HG03103 (cell line): ENCODE data around the gene EHF.

Experiments
- ATAC-seq: cut with Tn5 transposase; IDR thresholded peaks from one replicate; pipeline ENCODE4 v1.9.1; 2021; ENCODE audit warnings: low read depth; ENCODE audit not compliant: unreplicated experiment

EHF gene

DNA sequence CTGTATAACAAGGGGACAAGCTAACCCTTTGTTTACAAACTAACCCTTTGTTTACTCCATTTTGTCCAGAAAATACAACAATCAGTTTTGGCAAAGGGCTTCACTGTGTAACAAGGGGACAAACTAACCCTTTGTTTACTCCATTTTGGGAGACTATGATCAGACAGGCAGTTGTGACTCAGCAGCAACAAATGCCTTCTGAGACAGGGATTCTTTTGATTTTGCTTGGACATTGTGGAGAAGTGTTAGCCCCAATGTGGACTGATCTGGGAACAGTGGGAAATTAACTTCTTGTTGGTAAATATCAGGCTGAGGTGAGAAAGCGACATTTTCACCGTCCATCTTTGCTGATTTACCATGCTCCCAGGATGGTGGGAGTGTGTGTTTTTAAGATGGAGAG is 983 bp downstream of the EHF start:
- no peak for ATAC-seq

DNA sequence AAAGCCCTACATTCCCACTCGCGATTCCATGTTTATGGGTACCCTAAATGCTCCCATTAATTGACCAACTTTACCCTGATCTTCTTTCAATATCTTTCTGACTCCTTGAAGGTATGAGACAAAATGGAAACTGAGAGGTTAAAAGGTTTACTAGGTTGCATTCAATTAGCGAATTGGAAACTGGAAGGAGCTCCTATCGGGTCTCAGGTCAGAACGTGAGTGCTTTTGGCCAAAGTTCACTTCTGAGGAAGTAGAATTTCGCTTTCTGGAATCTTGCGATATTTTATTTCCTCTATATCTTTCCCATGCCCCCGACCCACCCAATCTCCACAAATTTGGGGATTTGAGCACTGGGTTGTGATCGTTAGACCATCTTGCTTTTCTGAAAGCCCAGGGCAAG is 2.6 kb downstream of the EHF start:
- ATAC-seq, result no peak

DNA sequence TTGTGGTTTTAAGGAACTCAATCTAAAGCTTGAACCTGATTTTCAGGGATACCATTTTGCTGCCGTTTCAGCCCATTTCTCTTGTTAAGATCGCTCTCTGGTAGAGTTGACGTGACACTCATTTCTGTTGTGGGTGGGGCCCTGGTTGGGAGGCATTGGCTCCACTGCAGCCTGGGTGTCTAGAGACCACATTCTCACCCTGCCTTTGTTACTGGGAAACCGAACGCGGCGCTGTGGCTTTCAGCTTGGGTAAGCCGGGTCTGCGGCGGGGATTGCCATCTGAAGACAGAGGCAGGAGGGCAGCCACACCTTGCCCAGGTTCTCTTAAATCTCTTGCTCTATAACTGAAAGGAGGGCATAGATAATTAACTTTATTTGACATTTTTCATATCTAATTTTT is 3.2 kb downstream of the EHF start:
- peak; percentile 68 for ATAC-seq

DNA sequence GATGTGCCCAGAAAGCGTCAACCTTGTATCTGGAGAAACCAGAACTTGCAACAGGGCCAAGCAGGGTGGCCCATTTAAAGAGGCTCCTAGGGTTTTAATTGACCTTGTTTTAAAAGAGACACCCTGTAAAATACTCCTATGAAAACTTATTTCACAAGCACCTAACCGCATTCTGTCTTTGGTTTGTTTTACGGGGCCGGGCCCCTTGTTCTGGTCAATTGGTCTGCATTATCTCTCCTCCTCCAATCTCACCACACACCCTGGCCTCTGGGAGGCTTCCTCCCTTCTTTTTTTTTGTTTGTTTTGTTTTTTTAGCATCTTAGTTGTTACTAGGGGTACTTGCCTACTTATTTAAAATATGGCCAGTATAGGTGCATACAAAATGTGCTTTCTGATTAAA is 4.7 kb downstream of the EHF start:
- no peak for ATAC-seq

DNA sequence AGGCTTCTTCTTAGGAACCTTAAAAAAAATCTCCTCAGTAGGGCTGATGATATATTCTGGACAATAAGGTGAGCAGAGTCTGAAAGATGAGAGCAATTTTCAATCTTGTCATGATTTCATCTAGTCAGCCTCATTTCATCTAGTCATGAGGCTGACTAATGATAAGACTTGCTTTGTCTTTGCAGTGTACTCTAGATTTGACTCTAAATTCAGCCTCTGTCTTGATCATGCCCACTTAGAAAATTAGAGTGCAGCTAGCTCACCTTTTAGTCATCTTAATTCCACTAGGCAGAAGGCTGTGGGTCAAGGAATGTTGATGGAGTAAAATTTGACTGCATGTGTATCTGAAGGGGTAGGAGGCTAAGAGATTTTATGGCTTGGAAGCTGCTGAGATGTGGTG is 5.5 kb downstream of the EHF start:
- ATAC-seq, result no peak

DNA sequence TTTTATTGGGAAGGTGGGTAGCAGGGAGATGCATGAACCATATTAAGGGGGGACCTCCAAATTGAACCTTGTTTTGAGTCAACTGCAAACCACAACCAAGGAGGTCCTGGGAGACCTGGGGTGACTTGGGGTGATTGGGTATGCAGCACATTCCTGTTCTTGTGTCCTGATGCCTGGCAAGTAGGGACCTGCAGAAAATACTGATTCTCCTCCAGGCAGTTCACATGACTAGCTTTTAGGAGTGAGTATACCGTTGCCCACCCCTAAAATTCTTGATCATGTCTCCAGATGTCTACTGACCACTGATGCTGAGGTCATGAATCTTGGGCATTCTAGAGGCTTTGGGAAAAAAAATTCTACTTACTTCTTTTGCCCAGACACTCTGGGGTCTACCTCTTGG is 6.3 kb downstream of the EHF start:
- ATAC-seq, result no peak

DNA sequence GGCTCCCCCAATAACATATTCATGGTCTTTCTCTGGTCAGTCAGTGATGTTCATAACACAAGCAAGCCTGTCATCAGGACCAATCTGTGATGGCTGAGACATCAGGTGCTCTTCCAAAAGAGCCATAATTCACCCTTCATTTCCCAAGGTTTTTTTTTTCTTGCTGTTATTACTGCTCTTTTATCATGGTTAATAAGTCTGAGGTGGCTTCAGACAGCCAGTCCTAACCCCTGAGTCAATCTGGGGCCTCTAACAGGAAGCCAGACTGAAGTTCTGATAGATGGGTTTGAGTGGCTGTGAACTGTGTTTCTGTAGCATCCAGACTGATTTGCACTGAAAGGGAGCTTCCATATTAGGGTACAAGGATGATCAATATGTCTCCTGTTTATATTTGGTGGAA is 8.8 kb downstream of the EHF start:
- no peak for ATAC-seq

DNA sequence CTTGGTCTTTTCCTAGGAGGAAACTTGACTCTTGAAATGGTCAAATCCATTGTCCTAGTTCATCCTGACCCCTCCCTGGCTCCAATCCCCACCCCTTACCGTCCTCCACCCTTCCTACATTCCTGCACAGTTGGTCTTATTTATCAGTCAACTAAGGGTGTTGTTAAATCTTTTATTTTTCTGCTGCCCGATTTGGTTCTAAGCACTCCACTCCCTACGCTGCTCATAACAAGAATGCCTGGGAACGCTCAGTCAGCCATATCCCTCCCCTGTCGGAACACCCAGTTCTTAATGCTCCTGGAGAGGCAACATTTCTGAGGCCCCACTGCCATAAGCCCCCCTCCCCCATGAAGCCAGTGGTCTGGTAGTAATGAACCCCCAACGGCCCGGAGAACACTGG is 9.7 kb downstream of the EHF start:
- ATAC-seq, result no peak

DNA sequence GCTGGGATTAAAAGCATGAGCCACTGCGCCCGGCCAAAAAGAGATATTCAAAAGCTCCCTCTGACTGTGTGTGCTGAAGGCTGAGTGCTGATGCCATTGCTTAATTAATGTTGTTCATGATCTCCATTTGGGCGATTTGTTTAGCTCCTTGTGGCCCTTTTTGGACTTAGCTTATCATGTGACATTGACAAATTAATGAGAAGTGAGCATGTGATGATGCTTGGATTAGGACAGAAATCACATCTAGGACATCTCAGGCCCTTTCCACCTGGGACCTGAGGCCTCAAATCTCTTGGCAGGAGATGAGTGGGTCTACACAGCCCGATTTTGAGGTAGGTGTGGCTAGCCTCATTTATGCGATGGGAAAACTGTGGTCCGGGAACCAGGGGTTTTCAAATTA is 10.4 kb downstream of the EHF start:
- no peak for ATAC-seq

DNA sequence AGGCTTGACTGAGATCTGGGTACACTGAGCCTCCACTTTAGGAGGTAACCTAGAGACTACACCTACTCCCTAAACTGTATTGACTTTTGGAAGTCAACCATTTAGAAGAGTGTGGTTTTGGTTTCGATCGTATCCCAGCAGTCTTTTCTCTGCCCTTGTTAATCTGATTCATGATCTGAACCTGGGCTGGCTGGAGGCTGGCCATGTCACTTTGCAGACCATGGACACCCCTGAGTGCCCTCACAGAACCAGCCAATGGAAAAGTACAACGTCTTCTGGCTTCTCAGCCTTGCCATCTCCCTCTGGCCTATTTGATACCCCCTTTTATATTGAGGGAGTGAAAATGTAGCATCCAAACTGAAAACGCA is 10.8 kb downstream of the EHF start:
- no peak for ATAC-seq

DNA sequence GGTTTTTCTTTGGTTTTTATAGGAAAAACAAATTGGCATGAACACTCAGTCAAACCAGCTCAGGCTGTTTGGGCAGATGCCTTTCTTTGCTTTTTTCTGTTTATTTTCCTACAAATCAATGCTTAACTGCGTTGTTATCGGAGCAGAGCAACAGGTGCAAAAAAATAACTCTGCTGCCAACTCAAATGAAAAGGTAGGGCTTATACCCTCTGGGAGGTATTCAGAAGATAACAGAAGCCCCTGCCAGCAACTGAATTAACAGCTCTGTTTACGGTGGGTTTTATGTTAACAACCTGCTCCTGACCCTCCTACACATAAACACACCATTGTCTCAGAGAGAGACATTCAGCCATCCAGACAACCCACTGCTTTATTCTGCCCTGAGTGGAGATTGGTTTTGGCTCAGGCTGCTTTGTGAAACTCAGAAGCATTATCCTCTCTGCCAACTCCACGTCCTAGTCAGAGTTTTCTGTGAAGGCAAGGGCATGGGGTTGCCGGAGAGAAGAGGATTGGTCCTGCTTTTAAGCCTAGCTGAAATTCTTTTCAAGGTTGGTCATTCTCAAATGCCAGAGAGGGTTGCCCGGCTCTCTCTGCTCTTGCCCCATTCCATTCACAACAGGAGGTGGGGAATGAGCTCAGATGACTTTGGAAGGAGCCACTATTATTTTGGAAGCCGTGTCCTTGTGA is 11.4 kb downstream of the EHF start:
- no peak for ATAC-seq

DNA sequence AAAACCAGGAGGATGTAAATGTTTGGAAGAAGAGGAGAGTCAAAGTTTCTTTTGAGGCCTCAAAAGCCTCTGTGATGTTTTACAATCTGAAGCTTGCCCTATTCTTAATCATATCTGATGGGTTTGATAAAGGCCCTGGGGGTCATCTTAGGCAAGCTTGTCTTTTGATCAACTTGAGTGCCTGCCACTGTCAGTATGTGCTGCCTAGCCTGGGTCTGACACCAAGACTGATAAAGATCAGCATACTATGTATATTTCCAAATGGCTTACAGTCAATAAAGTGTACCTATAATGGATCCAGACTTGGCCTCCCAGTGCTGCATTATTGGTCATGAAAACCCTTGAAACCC is 12.7 kb downstream of the EHF start:
- ATAC-seq, result no peak

DNA sequence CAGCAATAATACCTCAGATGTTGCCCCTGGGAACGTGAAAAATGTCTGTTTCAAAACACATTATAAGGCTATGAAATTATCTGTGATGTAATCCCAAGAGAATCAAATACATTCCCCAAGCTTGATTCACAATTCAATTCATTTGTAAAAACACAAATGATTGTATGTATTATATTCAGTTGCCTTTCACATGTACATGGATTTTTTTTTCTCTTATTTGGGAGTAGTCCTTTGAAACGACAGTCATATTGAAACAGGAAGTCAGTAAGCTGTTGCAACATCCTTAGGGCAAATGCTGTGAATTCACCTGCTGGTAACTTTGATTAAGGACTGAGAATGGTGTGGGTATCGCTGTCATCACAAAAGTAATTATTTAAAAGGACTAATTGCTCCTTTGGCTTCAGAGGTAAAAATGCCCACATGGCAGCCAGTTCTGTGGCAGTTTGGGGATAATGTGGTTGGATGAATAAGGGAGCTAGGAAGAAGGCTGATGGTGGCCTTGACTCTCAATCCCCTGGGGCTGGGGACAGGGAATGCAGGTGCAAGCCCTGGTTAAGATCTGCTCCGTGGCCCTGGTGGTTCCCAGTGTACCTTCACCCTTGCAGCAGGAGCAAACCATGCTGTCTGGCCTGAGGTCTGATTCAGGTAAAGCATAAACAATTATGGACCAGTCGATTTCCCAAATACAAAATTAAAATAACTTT is 13.2 kb downstream of the EHF start:
- ATAC-seq, result peak; percentile 87

DNA sequence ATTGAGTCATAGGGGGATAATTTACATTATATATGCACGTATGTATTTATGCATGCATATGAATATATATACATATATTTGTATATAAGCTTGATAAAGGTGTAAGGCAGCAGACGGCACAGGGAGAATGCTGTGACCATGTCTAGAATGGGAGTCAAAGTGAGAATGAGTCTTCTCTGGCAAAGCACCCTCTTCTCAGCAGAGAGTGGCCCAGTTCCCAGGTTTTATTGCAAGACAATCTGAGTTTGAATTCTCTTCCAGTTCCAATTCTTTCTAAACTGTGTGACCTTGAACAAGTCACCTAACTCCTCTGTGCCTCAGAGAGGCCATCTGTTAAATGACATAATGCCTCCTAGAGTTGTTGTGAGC is 13.8 kb downstream of the EHF start:
- no peak for ATAC-seq

DNA sequence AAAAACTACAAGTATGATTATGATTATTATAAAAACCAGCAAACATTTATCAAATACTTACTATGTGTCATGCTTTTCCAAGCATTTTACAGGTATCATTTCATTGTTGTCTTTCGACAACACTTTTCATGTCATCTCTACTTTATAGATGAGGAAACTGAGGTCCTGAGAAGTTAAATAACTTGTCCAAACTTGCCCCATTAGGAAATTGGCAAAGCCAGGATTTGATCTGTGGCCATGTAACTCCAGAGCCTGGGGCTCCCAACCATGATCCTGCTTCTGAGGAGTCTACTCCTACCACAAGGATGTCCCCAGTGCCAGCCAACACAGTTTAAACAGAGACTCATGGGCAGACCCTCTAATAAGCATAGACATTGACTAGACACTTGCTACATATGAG is 15.2 kb downstream of the EHF start:
- no peak for ATAC-seq

DNA sequence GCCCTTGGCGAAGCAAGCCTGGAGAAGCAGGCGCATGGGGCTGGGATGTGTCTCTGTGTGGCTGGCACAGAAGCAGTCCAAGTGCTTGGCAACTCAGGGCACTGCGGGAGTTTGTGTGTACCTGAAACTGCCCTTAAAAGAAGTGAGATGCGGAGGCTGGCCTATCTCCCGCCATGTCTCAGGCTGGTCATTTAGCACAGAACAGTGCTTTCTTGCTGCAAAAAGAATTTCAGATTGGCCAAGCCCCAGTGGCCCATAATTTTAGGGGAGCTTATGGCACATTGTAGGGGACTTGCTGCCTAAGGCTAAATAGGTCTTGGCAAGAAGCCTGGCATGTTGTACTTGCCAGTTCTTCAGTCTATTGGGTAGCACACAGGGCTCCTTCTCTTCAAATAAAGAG is 16.4 kb downstream of the EHF start:
- no peak for ATAC-seq

DNA sequence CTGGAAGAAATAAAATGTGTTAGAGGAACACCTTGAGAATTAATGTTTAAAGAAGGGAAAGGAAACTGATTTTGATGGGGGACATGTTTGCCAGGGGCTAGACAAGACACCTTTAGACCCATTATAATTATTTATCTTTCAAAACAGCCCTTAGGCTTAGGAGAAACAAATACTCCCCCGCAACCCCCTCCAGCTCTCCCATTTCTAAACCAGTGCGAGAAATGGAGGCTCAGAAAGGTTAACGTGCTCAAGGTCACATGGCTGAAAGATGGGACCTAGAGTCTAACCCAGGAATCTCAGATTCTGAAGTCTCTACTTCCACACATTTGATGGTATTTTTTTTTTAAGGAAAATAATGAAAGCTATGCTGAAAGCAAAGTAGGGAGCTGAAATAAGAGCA is 18.0 kb downstream of the EHF start:
- no peak for ATAC-seq

DNA sequence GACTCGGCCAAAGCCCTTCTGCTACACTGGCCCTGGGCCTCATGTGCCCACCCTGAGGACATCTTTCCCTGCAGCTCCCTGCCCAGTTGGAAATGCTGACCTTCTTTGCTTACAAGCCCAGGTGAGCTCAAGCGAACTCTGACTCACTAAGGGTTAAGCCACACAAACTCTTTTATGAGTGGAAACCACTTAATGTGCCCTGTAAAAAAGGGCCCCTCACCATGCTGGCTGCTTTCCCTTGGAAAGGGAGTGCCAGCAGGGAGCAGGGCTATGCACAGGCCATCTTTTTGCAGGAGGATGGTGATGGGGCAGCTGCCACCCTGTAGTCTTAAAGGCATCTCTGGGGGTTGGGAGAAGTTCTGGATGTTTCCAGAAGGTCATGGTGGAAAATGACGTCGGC is 18.7 kb downstream of the EHF start:
- ATAC-seq, result no peak

DNA sequence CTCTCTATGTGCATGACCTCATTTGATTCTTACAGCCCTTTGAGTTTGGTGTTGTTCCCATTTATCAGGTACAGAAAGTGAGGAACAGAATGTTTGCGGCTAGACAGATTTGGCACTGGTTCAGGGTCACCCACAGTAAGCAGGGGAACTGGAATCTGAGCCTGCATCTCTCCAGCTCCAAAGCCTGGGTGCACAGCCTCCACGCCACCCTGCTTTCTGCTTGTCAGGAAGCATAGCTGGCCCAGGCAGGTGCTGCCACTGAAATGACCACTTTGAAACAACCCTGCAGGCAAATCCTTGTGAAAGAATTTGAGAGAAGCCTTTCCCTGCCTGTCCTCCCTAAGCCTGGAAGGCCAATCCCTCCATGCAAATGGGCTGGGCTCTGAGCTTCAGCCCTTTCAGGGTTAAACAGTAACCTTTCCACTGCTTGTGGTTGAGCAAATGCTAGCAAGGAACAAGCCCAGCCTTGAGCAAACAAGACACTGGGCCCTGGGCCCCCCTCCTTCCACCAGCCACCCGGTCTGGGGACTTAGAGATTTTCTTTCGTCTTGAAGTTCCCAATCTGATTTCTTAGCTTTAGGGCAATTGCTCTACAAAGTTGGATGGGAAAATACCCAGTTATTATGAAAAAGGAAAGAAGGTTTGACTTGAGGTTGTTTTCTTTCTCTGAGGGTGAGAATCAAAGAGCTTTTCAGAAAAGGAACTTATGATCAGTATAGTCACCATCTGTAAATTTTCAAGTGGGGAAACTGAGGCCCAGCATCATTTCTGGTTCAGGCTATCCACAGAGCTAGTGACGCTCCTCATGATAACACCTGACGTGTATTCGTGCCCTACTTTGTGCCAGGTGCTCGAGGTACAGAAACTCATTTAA is 19.4 kb downstream of the EHF start:
- ATAC-seq, result no peak

DNA sequence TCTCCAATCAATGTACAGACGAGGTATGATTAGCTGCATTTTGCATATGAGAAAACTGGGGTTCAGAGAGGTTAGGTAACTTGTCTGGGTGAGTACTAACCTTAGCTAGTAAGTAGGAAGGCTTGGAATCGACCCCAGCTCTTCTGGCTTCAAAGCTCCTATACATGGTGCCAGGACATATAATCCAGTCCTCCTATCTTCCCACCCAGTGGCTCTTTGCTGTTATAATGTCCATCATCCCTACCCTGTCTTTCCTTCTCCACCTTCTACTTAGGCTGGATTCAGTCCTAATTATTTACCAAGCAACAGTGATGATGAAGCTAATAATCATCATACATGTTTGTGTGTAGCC is 20.0 kb downstream of the EHF start:
- ATAC-seq, result no peak

DNA sequence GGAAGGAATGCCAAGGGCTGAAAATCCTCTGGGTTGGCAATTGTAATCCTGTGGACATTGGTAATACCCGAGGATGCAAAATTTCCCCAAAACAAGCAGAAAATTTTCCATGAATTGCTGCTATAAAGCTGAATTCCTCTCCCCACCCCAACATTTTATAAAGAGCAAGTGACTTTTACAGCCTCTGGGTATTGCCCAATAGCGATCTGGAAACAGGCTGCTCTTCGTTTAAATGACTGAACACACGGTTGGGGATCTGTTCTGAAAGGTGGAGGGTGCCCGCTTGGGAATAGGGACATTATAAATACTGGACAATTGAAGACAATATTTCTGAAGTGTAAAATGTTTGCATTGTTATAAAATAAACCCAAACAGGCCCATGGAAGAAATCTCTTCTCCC is 20.6 kb downstream of the EHF start:
- ATAC-seq, result no peak

DNA sequence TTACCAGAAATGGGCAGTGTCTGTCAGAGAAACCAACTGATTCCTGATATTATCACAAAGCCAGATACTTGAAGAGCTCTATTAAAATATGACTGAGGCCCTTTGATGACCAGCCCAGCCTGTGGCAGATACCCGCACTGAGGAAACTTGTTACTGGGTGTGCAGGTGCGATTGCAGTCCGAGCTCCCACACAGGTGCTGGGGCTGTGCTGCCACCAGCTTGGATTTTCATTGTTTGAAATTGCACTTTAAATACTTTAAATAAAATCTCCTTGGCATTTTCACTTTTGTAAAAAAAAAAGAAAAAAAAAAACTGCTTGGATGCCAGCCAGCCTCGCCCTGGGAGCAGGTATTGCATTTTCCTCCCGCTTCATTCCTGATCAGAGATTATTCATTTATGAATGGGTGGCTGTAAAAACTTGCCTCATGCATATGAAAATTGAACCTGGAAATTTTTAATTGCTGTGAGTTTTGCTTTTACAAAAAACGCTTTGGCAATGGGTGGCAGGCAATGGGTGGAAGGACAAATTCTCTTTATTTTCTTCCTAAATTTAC is 21.2 kb downstream of the EHF start:
- ATAC-seq, result no peak
